Measurements from ENCODE around the gene SLC35F6. TPM values are rescaled to one million over a fixed set of nuclear protein-coding genes. Genes with fewer than 3 reads are reported as not detected.

SLC35F6 gene
- total RNA-seq, 1 donor from 2014 or later, result 7.8 TPM

DNA sequence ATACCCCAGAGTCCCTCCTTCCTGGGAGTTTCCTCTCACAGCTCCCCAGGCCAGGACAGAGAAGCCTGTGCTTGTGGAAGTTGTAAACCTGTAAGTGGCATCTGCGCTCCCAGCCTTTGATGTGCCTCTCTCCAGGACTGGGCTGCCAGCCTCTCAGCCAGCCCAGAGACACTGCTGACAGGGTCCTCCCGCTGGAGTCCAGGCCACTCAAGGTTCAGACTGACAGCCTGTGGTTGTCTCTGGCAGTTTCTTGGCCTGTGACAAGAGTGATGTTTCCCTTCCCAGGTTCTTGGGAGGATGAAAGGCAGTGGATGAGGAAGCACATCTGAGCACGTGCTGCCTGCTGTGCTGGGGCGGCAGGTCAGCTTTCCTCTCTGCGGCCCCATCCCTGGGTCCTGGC, 3.0 kb downstream of the SLC35F6 start:
- H3K27ac ChIP-seq (ENCODE audit: low read depth, low read length), result peak overlapping the region; percentile 30
- peaks cover 48 to 71% (median 63%) of the 10 kb centered on the region in 3 donors for H3K4me1 ChIP-seq (ENCODE audit: control insufficient read depth in 3 of 3, insufficient read depth in 3 of 3, low read length in 3 of 3)

DNA sequence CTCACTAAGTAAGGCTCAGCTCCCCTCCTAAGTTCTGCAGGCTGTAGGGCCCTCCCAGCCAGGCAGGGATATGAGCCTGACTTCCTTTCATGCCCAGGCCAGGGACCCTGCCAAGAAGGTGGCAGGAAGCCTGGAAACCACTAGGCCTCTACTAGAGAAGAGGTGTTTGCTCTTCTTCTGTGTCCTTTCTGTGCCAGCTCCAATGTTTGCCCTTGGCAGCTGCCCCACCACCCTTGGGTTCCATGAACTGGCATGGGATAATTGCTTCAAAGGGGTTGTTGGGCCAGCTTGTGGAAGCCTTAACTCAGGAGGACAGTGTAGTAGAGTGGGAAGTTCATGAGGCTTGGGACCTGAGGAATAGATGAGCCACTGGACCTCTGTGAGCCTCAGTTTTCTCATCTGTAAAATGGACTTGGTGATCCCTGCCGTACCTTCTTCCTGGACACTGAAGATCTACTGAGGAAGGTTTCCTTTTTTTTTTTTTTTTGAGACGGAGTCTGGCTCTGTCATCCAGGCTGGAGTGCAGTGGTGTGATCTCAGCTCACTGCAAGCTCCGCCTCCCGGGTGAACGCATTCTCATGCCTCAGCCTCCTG, 3.9 kb downstream of the SLC35F6 start:
- H3K27me3 ChIP-seq (ENCODE audit: control insufficient read depth in 3 of 3, insufficient read depth in 3 of 3, low read length in 3 of 3), result no peaks in the 10 kb centered on the region
- no peak overlapping the region for H3K27ac ChIP-seq (ENCODE audit: low read depth, low read length)
- H3K36me3 ChIP-seq (ENCODE audit: control insufficient read depth in 3 of 3, insufficient read depth in 3 of 3, low read length in 3 of 3), result no peaks in the 10 kb centered on the region
- H3K9me3 ChIP-seq (ENCODE audit: control insufficient read depth in 3 of 3, low read length in 3 of 3), result no peaks in the 10 kb centered on the region
- H3K4me1 ChIP-seq (ENCODE audit: control insufficient read depth in 3 of 3, insufficient read depth in 3 of 3, low read length in 3 of 3), result peaks cover 57 to 80% (median 71%) of the 10 kb centered on the region in 3 donors
- H3K4me3 ChIP-seq (ENCODE audit: low read length in 3 of 3), result no peak overlapping the region
- no peak overlapping the region for H3K9ac ChIP-seq (ENCODE audit: low read depth in 1 of 3, low read length in 3 of 3)

More for the DNA sequence above, 3.0 kb downstream of the SLC35F6 start:
- Histone ChIP-seq H3K36me3 (ENCODE audit: control insufficient read depth in 3 of 3, insufficient read depth in 3 of 3, low read length in 3 of 3) (no peaks in the 10 kb centered on the region), H3K9ac (ENCODE audit: low read depth in 1 of 3, low read length in 3 of 3) (no peak overlapping the region), H3K27me3 (ENCODE audit: control insufficient read depth in 3 of 3, insufficient read depth in 3 of 3, low read length in 3 of 3) (no peaks in the 10 kb centered on the region), H3K4me3 (ENCODE audit: low read length in 3 of 3) (no peak overlapping the region), H3K9me3 (ENCODE audit: control insufficient read depth in 3 of 3, low read length in 3 of 3) (no peaks in the 10 kb centered on the region)

DNA sequence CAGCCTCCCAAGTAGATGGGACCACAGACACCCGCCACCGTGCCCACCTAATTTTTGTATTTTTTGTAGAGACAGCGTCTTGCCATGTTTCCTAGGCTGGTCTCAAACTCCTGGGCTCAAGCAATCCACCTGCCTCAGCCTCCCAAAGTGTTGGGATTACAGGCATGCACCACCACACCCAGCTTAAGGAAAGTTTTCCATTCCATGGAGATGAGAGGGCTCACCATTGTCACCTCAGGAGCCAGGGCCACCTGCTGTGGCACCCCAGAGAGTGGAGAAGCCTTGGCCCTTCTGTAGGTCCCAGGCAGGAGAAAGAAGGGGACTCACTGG, 4.6 kb downstream of the SLC35F6 start:
- Histone ChIP-seq H3K4me3 (ENCODE audit: low read length in 3 of 3) (no peak overlapping the region), H3K9ac (ENCODE audit: low read depth in 1 of 3, low read length in 3 of 3) (no peak overlapping the region), H3K36me3 (ENCODE audit: control insufficient read depth in 3 of 3, insufficient read depth in 3 of 3, low read length in 3 of 3) (no peaks in the 10 kb centered on the region), H3K27me3 (ENCODE audit: control insufficient read depth in 3 of 3, insufficient read depth in 3 of 3, low read length in 3 of 3) (no peaks in the 10 kb centered on the region), H3K27ac (ENCODE audit: low read depth, low read length) (peak overlapping the region; percentile 73), H3K9me3 (ENCODE audit: control insufficient read depth in 3 of 3, low read length in 3 of 3) (no peaks in the 10 kb centered on the region), H3K4me1 (ENCODE audit: control insufficient read depth in 3 of 3, insufficient read depth in 3 of 3, low read length in 3 of 3) (peaks cover 58 to 76% (median 72%) of the 10 kb centered on the region in 3 donors)

DNA sequence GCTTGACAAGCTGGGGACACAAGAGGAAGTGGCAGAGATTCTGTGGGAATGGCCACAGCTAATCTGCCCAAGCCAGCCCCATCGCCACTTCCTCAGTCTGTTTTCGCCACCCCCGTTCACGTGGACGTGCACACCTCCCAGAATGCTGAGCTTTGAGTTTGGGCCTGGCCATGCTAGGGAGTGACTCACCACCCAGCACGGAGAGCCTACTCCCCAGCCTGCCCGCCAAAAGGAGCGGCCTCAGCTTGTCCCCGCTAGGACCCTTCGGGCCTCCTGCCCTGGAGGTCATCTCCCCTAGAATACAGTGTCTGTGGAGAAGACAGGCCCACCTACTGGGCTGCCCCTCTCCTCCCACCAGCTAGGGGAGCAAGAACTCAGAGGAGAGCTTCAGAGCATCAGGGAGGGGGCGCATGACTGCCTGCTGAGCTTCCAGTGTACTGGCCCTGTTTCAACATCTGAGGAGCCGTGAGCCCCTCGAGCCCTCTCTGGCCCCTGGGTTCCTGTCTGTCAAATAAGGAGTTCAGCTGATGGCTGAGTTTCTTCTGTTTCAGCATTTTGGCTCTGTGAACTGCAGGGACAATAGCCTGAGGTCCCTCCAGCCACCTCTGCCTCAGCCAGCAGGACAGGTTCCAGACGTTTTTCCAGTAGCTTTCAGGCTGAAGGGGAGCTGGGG, 5.1 kb downstream of the SLC35F6 start:
- Histone ChIP-seq H3K9ac (ENCODE audit: low read depth in 1 of 3, low read length in 3 of 3) (peak overlapping the region; percentile 44 to 48 (median 45)), H3K4me1 (ENCODE audit: control insufficient read depth in 3 of 3, insufficient read depth in 3 of 3, low read length in 3 of 3) (peaks cover 58 to 75% (median 72%) of the 10 kb centered on the region in 3 donors), H3K27ac (ENCODE audit: low read depth, low read length) (peak overlapping the region; percentile 73), H3K36me3 (ENCODE audit: control insufficient read depth in 3 of 3, insufficient read depth in 3 of 3, low read length in 3 of 3) (peaks cover 0 to 2% (median 2%) of the 10 kb centered on the region in 3 donors), H3K4me3 (ENCODE audit: low read length in 3 of 3) (no peak overlapping the region), H3K9me3 (ENCODE audit: control insufficient read depth in 3 of 3, low read length in 3 of 3) (no peaks in the 10 kb centered on the region), H3K27me3 (ENCODE audit: control insufficient read depth in 3 of 3, insufficient read depth in 3 of 3, low read length in 3 of 3) (no peaks in the 10 kb centered on the region)

DNA sequence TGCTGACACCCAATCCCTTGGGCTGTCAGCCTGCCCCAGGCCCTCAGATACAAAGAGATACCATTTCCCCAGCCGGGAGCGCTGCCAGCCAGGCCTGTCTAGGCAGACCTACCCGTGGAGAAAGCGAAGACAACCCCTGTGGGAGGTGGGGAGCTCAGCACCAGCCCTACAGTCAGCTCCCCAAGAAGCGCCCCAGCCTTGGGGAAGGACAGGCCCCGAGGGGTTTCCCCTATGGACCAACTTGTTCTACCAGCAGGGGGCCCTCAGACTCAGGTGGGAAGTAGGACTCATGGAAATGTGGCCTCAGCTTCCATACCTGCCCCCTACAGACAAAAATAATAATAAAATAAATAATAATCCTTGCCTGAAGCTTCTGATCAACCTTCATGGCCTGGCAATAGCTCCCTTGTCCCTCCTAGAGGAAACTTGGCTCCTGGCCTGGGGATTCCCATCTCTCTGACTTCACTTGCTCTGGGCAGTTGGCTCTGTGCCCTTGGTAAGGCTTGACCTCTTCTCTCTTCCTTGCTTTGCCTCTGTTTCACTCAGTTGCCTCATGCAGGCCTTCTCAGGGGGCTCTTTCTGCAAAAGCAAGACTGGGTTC, 7.0 kb downstream of the SLC35F6 start:
- no peaks in the 10 kb centered on the region for H3K27me3 ChIP-seq (ENCODE audit: control insufficient read depth in 3 of 3, insufficient read depth in 3 of 3, low read length in 3 of 3)
- H3K9me3 ChIP-seq (ENCODE audit: control insufficient read depth in 3 of 3, low read length in 3 of 3), result no peaks in the 10 kb centered on the region
- H3K27ac ChIP-seq (ENCODE audit: low read depth, low read length), result peak overlapping the region; percentile 80
- peak overlapping the region in 2 of 3 donors; percentile 37 to 50 for H3K9ac ChIP-seq (ENCODE audit: low read depth in 1 of 3, low read length in 3 of 3)
- H3K4me1 ChIP-seq (ENCODE audit: control insufficient read depth in 3 of 3, insufficient read depth in 3 of 3, low read length in 3 of 3), result peaks cover 44 to 59% (median 57%) of the 10 kb centered on the region in 3 donors
- H3K36me3 ChIP-seq (ENCODE audit: control insufficient read depth in 3 of 3, insufficient read depth in 3 of 3, low read length in 3 of 3), result peaks cover 14 to 20% (median 18%) of the 10 kb centered on the region in 3 donors
- peak overlapping the region in 2 of 3 donors; percentile 26 to 29 for H3K4me3 ChIP-seq (ENCODE audit: low read length in 3 of 3)

DNA sequence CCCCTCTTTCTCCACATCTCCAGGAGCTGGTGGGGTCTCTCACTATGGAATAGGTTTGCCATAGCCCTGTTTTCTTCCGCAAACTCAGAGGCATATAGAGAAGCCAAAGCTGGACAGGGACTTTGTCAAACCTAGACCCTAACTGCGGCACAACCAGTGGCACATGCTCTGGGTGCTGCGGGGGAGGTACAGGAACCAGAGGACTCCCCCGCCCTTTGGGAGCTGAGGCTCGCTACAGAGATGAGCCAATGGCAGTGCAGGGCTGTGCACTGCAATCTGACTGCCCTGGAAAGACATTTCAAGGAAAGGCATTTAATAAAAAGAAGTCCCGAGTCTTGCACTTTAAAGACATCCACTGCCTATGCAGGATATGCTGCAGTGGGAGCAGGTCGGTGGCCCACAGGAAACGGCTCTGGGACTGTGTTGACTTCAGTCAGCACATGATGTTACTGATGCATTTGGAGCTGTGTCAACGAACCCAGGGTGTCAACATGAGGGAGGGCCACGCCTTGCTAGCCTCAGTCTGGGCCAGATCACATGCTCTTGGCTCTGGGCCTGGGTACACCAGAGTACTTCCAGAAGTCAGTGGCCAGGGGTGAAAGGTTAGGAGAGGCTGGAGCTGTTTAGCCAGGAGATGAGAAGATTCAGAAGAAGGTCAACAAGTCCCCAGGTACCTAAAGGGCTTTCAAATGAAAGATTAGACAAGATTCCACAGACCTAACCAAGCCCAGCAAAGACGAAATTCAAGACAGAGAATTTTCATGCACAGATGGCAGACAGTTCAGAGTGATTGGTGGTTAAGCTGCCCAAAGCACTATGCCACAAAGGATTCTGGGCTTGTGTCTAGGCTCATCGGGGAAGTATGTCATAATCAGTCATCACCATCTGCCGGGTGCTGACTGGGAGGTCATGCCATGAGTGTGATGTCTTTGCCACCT, 8.2 kb downstream of the SLC35F6 start:
- Histone ChIP-seq H3K9ac (ENCODE audit: low read depth in 1 of 3, low read length in 3 of 3) (peak overlapping the region in 1 of 3 donors; percentile 41), H3K27ac (ENCODE audit: low read depth, low read length) (peak overlapping the region; percentile 80), H3K27me3 (ENCODE audit: control insufficient read depth in 3 of 3, insufficient read depth in 3 of 3, low read length in 3 of 3) (no peaks in the 10 kb centered on the region), H3K36me3 (ENCODE audit: control insufficient read depth in 3 of 3, insufficient read depth in 3 of 3, low read length in 3 of 3) (peaks cover 25 to 26% (median 25%) of the 10 kb centered on the region in 3 donors), H3K4me3 (ENCODE audit: low read length in 3 of 3) (peak overlapping the region in 1 of 3 donors; percentile 42), H3K4me1 (ENCODE audit: control insufficient read depth in 3 of 3, insufficient read depth in 3 of 3, low read length in 3 of 3) (peaks cover 44 to 49% (median 48%) of the 10 kb centered on the region in 3 donors), H3K9me3 (ENCODE audit: control insufficient read depth in 3 of 3, low read length in 3 of 3) (no peaks in the 10 kb centered on the region)

DNA sequence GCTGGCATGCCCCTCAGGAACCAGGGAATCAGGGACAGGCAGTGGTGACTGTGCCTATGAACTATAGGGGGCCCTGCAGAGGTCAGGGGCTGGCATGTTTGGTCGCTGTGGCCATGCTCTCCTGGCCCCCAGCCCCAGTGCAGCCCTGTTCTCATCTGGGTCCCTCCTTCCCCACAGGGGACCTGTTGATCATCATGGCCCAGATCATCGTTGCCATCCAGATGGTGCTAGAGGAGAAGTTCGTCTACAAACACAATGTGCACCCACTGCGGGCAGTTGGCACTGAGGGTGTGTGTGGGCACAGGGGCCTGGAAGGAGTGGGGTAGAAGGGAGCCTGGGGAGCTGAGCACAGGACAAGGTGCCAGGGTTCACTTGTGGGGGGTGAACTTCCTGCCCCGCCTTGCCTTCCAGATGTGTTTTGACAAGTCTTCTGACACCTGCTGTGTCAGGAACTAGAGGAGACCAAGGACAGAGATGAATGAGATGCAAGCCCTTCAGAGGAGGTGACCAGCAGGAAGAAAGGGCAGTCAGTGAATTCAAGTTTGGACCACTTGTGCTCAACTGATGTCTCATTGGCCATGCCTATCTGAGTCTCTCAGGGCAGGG, 12.2 kb downstream of the SLC35F6 start:
- no peak overlapping the region for H3K27ac ChIP-seq (ENCODE audit: low read depth, low read length)
- H3K9ac ChIP-seq (ENCODE audit: low read depth in 1 of 3, low read length in 3 of 3), result no peak overlapping the region
- H3K27me3 ChIP-seq (ENCODE audit: control insufficient read depth in 3 of 3, insufficient read depth in 3 of 3, low read length in 3 of 3), result no peaks in the 10 kb centered on the region
- H3K4me1 ChIP-seq (ENCODE audit: control insufficient read depth in 3 of 3, insufficient read depth in 3 of 3, low read length in 3 of 3), result peaks cover 18 to 19% (median 19%) of the 10 kb centered on the region in 3 donors
- peaks cover 47 to 57% (median 53%) of the 10 kb centered on the region in 3 donors for H3K36me3 ChIP-seq (ENCODE audit: control insufficient read depth in 3 of 3, insufficient read depth in 3 of 3, low read length in 3 of 3)
- H3K4me3 ChIP-seq (ENCODE audit: low read length in 3 of 3), result no peak overlapping the region
- H3K9me3 ChIP-seq (ENCODE audit: control insufficient read depth in 3 of 3, low read length in 3 of 3), result no peaks in the 10 kb centered on the region

DNA sequence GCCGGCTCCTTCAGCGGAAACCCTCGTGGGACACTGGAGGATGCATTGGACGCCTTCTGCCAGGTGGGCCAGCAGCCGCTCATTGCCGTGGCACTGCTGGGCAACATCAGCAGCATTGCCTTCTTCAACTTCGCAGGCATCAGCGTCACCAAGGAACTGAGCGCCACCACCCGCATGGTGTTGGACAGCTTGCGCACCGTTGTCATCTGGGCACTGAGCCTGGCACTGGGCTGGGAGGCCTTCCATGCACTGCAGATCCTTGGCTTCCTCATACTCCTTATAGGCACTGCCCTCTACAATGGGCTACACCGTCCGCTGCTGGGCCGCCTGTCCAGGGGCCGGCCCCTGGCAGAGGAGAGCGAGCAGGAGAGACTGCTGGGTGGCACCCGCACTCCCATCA, 14.0 kb downstream of the SLC35F6 start:
- no peaks in the 10 kb centered on the region for H3K27me3 ChIP-seq (ENCODE audit: control insufficient read depth in 3 of 3, insufficient read depth in 3 of 3, low read length in 3 of 3)
- peaks cover under 1% of the 10 kb centered on the region in 3 donors for H3K4me1 ChIP-seq (ENCODE audit: control insufficient read depth in 3 of 3, insufficient read depth in 3 of 3, low read length in 3 of 3)
- H3K9me3 ChIP-seq (ENCODE audit: control insufficient read depth in 3 of 3, low read length in 3 of 3), result no peaks in the 10 kb centered on the region
- no peak overlapping the region for H3K9ac ChIP-seq (ENCODE audit: low read depth in 1 of 3, low read length in 3 of 3)
- H3K27ac ChIP-seq (ENCODE audit: low read depth, low read length), result no peak overlapping the region
- H3K4me3 ChIP-seq (ENCODE audit: low read length in 3 of 3), result no peak overlapping the region
- peaks cover 47 to 61% (median 53%) of the 10 kb centered on the region in 3 donors for H3K36me3 ChIP-seq (ENCODE audit: control insufficient read depth in 3 of 3, insufficient read depth in 3 of 3, low read length in 3 of 3)

DNA sequence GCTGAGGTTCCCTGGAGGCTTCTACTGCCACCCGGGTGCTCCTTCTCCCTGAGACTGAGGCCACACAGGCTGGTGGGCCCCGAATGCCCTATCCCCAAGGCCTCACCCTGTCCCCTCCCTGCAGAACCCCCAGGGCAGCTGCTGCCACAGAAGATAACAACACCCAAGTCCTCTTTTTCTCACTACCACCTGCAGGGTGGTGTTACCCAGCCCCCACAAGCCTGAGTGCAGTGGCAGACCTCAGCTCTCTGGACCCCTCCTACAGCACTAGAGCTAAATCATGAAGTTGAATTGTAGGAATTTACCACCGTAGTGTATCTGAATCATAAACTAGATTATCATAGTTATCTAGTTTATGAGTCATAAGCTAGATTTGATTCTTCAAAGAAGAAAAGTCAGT, 14.4 kb downstream of the SLC35F6 start:
- peaks cover 47 to 61% (median 53%) of the 10 kb centered on the region in 3 donors for H3K36me3 ChIP-seq (ENCODE audit: control insufficient read depth in 3 of 3, insufficient read depth in 3 of 3, low read length in 3 of 3)
- no peaks in the 10 kb centered on the region for H3K4me1 ChIP-seq (ENCODE audit: control insufficient read depth in 3 of 3, insufficient read depth in 3 of 3, low read length in 3 of 3)
- H3K9me3 ChIP-seq (ENCODE audit: control insufficient read depth in 3 of 3, low read length in 3 of 3), result no peaks in the 10 kb centered on the region
- no peaks in the 10 kb centered on the region for H3K27me3 ChIP-seq (ENCODE audit: control insufficient read depth in 3 of 3, insufficient read depth in 3 of 3, low read length in 3 of 3)
- no peak overlapping the region for H3K9ac ChIP-seq (ENCODE audit: low read depth in 1 of 3, low read length in 3 of 3)
- H3K4me3 ChIP-seq (ENCODE audit: low read length in 3 of 3), result no peak overlapping the region
- H3K27ac ChIP-seq (ENCODE audit: low read depth, low read length), result no peak overlapping the region

Measured in skeletal muscle tissue (tissue), 4 donors.